HG02642 (cell line): ENCODE data around the gene KCNIP2.

Source experiments
- ATAC-seq: cut with Tn5 transposase; IDR thresholded peaks from one replicate; pipeline ENCODE4 v1.9.1; 2021; ENCODE audit warnings: mild to moderate bottlenecking; ENCODE audit not compliant: unreplicated experiment, poor library complexity

KCNIP2 gene

GRCh38 chr10:101785801-101786200 lies 57.8 kb downstream of the KCNIP2 start:
- no peak for ATAC-seq

DNA sequence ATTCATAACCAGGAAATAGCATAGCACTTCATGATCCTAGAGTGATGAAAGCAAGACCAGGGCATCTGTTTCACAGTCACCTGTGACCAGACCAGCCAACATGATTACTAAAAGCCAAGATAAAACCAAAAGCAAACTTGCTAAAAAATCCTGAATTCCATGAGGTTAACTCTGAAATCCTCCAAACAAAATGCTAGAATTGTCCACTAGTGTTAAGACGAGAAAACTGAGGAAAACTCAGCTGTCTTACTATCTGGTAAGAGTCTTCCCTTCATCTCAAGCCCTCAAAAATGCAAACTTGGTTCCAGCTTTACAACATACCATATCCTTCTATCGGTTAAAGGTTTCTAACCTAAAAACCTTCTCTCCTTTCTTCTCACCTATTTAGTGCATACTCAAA lies 59.0 kb downstream of the KCNIP2 start:
- no peak for ATAC-seq

GRCh38 chr10:101783736-101784118 lies 59.9 kb downstream of the KCNIP2 start:
- no peak for ATAC-seq

- peak; percentile 55 for ATAC-seq
These were observed 60.5 kb downstream of the KCNIP2 start, which contains the start of gene NPM3 for GRCh38 chr10:101782811-101783735. Gene NPM3, minus strand, starts transcription at chr10:101783446. Its CDS starts 56 bp downstream, at chr10:101783390.

DNA sequence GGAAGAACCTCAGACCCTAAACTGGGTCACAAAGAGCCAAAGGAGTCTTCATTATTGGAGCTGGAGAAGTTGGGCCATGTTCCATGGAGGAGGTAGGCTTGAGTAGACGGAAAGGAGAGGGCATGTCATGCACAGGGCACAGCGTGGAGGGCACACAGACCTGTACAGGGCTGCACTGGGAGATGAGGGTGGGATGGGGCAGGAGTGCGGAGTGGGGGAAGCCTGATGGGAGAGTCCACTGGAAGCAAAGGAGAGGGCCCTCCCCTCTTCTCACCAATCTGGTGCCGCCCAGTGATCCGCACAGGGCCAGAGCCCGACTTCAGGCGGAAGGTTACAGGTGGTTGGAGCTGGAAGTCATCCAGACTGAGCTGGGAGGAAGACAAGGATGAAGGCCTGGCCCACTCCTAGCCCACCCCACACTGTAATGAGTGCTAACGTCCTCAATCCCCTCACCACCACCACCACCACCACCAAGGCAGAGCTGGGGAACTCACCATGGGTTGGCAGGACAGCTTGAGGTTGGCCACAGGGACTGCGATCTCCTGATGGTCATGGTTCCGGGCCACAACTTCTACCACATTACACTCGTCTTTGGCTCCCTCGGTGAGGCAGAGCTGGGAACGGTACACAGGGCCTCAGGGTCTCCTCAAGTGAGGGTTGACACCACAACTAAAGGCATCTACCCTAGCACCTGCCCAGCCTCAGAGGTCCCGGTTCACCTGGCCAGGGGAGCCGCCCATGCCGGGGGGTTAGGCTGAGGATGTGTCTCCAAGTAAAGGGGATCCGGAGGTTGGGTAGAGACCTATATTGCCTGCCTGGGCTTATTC lies 61.4 kb downstream of the KCNIP2 start:
- ATAC-seq, result no peak

DNA sequence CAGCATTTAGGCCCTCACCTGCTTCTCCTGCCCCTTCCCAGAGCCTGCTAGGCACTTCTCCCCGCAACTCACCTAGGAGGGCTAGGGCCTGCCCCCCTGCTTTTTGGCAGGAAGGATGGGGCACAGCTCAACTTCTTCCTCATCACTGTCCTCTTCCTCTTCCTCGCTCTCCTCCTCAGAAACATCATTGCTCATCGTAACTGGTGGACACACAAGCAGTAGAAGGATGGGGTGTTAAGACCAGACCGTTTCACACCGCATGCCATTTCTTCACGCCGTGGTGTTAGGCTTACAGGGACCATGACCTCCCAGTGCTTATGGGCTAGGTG lies 62.0 kb downstream of the KCNIP2 start:
- no peak for ATAC-seq

- ATAC-seq, result peak; percentile 35
These were observed 62.6 kb downstream of the KCNIP2 start for GRCh38 chr10:101780818-101781654.

- ATAC-seq, result no peak
These were observed 63.3 kb downstream of the KCNIP2 start for GRCh38 chr10:101780187-101780817.

GRCh38 chr10:101779544-101780186 lies 63.9 kb downstream of the KCNIP2 start:
- peak; percentile 54 for ATAC-seq

DNA sequence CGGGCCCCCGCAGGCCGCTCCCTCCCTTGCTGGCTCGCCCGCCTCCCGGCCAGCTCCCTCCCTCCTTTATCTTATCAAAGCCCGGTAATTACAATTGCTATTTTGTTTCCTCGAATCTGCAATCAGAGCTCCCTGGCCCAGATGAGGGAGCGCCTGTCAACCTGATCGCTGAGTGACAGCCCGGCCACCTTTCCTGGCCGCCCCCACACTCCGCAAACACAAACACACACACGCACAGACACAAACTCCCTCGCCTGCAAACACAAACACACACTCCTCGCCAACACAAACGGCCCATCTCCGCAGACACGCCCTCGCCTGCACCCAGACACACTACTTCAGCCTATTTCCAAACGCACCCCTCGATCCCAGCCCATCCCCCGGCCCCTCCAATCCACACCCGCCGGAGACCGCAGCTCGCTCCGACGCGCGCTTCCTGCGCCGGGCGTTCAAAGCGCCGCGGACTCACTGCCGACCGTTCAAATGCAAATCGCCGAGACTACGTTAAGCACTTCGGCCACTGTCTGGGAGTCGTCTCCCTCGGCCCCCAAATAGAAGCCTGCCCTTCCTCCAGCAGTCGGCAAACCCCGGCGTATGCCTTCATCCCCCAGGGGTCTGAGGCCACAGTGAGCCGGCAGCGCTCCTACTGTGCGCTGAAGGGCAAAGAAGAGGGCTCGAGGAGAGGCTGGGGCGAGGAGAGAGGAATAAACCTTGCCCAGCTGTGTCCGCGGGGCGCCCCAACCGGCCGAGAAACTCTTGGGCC lies 64.6 kb downstream of the KCNIP2 start:
- ATAC-seq, result no peak

DNA sequence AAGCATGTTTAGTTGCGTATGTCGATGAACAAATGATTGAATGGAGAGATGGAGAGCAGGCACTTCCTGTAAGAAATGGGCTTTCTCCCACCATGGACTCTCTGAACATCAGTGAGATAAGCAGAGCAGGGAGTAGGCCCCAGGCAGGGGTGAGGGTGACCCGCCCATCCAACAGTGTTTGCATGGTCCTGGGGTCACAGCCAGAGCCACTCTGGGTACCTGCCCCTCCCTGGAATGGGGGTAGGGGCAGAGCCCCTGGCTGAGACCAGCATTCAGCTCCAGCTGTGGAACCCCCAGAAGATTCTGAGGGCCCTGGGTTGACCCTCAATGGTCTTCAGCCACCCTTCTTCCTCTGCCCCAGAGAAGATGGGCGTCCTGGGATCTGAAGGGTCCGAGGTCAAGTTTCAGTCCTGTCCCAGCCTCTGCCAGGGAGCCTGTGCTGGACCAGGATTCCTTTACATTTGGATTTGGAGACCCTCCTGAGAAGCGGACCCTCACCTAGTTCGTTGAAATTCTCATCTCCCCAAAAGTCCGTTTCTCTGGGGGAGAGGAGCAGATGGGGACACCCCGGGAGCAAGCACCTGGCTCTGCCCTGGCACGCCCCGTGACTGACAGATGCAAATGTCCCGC lies 65.3 kb downstream of the KCNIP2 start:
- no peak for ATAC-seq

GRCh38 chr10:101777619-101778145 lies 65.9 kb downstream of the KCNIP2 start:
- no peak for ATAC-seq

GRCh38 chr10:101776161-101776817 lies 67.3 kb downstream of the KCNIP2 start:
- ATAC-seq, result no peak
